HCEC 1CT (cell line): ENCODE results near the gene PRR19.
"Not testable (repeated sequence)": the region's sequence is repeated elsewhere in the genome, so short reads cannot be mapped to it uniquely, and the experiment has no call there.

Experiments
- DNase-seq: peaks from one replicate; pipeline ENCODE4 v3.0.0-alpha.2; 2017

PRR19 gene, protein sequence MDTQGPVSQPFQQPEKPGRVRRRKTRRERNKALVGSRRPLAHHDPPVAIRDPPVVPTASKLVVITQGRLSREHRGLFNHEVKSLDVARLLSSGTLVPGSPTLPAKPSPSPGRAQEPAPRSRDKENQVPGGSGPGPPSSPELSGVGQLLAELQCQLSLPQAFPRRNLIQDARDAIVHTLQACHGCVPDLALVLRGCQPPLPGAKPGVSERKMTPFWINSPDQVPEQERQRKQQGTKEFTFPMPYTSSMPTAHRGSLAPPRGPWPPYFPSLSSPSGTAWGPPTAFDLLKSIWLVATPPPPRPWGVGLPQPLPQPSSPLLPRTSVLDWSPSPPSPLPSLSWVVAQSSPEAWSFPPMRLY

DNA sequence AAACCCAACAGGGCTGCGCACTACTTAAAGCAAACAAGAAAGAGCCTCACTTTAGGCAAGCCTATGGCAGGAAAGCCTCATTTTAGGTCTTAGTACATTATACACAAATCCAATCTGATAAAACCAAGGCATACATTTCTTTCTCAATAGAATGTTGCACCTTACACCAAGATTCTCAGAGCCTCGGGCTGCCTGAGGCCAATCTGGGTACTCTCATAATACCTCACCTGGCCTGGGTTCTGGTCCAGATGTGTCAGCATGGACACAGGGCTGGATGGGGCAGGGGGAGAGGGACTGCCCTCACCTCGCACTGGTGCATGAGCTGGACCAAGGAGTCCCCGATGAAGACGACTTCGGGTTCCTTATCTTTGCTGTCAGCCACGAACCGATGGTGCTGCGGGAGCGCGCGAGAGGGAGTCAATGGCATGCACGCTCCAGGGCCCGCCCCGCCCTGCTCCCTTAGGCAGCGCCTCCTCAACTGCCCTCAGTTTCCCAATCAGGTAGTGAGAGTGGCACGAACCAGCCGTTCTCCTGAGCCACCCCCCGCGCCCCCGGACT, at the start of gene PRR19:
Gene PRR19, plus strand, starts transcription at position 487 of the 558 bp plus-strand sequence. CDS start 7,453 bp downstream, outside the sequence.
- no peak for DNase-seq

DNA sequence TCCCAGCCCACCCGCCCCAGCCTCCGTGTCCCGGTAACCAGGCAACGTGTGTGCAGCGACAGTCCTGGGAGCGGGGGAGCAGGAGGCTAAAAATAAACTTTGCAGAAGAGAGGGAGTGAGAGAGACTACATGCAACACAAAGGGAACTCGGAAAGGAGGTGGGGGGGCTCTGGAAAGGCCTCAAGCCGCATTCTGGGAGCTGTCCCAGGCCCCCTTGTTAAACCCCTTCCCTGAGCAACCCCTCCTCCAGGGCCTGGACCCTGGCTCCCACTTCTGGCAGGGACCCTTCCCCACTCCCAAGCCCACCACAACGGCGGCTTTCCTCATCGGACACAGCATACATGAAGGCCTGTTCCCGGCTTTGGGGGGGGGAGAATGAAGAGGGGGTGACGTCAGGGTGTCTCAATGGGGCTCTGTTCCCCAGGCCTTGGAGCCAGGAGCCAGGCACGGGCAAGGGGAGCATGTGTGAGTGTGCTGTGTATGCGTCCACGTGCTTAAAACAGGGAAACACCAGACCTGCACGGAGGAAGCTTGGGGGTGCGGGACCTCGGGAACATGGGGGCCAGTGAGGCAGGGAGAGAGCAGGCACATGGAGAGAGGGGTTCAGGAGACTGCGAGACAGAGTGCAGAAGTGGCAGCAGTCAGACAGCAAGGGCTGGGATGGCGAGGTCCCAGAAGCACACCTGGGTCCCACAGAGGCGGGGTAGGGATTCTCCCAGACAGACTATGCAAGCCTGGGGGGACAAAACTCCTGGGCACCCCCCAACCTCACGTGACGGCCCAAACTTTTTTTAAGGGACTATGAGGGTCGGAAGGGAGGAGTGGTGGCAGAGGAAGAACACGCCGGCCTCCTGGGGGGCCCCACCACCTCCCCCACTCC, 49.3 kb upstream of the PRR19 start:
- peak; percentile 49 for DNase-seq

DNA sequence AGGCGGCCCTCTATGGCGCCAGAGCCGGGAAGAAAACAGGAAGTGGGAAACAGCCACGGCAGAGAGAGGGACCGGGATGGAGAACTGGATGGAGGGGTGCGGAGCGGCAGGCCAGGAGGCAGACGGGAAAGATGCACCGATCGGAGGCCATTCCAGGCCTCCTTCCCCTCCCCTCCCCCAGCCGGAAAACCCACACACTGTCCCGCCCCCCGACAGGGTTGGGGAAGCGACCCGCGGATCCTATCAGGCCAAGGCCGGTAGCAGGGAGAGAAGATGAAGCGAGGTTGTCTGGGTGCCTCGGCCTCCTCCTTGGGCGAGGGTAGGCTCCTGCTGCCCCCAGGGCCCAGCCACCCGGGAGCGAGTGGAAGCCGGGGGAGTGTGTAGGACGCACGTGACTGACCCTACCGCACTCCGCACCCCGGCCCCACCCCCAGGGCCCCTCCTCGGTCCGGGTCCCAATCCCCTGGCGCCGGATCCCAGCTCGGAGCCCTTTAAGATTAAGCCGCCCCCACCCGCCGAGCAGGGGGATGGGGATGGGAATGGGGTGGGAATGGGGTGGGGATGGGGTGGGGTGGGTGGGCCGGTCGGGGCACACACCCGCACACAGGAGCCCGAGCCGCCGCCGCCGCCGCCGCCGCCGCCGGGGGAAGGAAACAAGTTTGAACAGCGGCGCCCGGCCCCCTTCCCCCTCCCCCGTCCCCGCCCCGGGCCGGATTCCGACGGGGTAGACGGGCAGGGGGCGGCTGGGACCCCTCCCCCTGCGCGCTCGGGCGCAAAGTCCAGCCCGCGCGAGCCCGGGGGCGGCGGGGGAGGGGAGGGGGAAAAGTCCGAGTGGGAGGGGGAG, 48.5 kb upstream of the PRR19 start:
- peak; percentile 36 for DNase-seq

DNA sequence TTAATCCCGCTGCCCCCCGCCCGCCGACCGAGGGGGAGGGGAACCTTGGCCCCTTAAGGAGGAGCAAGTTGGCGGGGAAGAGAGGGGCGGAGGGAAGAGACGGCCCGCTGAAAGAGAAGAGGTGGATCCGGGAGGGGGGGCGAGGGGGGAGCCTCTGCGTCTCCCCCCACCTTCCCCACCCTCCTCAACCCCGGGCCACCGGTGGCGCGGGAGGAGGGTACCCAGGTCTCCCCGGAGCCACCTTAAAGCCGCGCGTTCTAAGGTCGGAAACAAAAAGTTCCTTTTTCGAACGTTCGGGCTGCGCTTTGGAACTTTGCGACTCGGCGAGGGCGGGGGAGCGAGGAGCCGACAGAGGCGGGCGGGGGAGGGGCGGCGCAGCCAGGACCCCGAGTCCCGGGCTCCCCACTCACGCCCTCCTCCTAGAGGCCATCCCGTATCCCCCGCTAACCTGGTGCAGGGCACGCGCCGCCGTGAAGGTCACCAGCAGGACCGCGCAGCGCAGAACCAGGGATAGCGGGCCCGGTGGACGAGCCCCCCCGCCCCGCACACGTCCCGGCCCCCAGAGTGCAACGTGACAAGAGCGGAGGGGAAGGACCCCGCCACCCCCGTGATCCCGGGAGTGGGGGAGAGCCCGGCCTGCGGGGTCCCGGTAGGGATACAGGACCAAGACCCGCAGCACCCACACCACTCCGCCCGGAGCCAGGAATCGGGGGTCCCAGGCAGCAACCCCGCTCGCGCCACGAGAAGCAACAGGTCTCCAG, 47.7 kb upstream of the PRR19 start:
- peak; percentile 50 for DNase-seq

DNA sequence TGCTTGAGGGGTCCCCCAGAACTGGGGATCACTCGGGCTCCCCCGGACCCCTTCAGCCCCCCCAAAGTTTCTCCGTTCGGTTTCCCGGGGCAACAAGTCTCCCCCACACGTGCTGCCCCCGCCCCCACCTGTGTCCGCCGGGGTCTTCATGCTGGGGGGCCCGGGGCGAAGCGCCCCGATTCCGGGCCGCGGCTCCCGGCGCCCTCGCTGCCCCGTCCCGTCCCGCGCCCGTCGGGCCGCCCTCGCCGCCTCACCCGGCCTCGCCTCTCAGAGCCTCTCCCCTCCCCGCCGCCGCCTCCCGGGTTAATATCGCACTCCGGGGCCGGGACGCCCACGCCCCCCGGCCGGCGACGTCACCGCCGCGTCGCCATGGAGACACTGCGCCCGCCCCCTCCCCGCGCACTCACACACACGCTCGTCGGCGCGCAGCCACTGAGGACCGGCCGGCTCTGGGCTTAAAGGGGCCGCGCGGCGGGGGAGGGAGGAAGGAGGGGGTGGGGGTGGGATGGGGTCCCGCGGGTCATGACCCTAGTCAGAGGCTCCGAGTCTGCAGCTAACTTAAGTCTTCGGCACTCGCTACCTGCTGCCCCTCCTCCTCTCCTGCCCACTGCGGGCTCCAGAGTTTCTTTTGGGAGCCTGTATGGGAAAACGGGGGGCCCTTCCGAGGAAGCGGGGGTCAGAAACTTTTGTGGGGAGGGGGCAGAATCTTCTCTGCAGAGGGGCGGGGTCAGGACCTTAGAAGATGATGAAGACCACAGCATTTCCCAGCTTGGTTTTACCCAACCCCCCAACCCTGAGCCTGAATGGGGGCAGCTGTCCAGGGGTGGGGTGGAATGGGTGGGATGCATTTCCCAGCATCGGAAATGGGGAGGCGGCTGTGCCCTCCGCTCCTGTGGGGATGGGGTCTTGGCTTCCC, 46.8 kb upstream of the PRR19 start, which contains the start of gene ERF:
Gene ERF, minus strand, starts transcription at position 279 of the 916 bp plus-strand sequence. Its CDS starts 129 bp downstream, at position 150.
- DNase-seq: peak; percentile 87

DNA sequence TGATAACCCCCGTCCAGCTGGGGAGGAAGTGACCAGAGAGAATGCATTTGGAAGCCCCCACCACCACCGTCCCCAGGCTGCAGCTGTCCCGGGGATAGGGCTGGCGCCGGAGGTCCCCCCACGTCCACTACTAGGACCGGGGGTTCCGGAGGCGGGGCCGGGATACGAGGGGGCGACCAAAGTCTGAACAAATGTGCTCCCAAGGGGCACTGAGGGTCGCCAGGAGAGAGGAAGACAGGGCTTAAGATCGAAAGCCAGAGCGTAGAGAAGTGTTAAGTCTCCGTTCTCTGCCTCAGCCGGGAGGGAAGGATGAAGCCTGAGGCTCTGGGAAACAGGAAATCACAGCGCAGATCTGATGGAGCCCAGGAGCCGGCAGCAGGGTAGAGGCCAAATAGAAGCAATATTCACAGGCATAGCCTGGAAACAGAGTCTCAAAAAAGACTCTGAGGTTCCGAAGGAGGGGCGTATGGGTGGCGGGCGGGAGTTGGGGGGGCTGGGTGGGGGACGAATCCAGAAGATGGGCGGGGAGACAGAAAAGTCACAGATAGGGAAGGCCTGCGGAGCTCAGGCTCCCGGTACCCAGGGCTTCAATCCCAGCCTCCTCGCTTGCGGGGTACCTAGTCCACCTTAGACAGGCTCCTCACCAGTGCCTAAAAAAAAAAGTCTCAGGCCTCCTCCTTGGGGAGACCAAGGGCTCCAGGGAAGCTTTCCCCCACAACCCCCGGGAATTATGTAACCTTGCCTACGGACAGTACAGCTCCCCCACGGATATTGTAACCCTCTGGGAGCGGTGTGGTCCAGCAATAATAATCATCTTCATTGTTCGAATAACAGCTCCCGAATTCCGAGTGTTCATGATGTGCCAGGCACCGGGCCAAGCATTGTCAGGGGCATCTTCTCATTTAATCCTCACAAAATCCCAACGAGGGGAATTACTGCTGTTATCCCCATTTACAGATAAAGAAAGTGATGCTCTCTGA, 45.9 kb upstream of the PRR19 start:
- DNase-seq: peak; percentile 67

DNA sequence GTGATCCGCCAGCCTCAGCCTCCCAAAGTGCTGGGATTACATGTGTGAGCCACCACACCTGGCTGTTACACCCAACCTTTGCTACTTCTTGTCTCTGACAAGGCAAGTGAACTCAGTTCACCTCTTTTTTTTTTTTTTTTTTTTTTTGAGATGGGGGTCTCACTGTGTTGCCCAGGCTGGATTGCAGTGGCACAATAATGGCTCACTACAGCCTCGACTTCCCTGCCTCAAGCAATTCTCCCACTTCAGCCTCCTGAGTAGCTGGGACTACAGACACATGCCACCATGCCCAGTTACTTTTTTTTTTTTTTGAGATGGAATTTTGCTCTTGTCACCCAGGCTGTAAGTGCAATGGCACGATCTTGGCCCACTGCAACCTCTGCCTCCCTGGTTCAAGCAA, 44.1 kb upstream of the PRR19 start:
- DNase-seq: not testable (repeated sequence)

DNA sequence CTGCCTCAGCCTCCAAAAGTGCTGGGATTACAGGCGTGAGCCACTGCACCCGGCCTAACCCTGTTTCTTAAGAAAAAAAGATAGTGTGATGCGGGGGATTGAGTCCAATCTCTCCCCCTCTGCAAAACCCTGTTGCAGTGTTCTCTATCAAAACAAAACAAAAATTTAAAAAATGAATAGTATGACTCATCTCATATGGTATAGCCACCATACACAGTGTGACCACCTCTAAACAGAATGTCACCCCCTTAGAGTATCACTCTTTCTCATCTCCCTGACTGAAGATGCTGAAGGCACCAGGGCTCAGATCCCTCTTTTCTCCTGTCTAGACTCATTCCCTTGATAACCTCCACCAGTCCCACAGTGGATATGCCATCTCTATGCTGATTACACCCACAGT, 40.2 kb upstream of the PRR19 start:
- no peak for DNase-seq

DNA sequence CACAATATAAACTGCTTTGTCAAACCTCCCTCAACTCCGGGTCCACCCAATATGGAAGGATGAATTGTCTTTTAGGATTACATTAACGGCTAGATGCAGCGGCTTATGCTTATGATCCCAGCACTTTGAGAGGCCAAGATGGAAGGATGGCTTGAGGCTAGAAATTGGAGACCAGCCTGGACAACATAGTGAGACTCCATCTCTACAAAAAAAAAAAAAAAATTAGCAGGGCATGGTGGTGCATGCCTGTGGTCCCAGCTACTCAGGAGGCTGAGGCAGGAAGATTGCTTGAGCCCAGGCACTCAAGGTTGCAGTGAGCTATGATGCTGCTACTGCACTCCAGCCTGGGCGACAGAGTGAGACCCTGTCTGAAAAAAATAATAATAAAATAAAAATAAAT, 35.8 kb upstream of the PRR19 start:
- not testable (repeated sequence) for DNase-seq

DNA sequence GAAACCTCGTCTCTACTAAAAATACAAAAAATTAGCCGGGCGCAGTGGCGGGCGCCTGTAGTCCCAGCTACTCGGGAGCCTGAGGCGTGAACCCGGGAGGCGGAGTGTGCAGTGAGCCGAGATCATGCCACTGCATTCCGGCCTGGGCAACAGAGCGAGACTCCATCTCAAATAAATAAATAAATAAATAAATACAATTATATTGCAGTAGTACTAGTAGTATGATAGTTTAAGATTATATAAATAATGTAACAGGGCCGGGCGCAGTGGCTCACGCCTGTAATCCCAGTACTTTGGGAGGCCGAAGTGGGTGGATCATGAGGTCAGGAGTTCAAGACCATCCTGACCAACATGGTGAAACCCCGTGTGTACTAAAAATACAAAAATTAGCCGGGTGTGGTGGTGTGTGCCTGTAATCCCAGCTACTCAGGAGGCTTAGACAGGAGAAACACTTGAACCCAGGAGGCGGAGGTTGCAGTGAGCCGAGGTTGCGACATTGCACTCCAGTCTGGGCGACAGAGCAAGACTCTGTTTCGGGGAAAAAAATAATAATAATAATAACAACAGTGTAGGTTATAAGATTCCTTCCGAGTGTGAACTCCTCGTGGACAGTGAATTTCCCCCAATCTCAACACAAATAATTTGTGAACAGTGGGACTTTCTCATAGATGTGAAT, 34.9 kb upstream of the PRR19 start:
- not testable (repeated sequence) for DNase-seq

DNA sequence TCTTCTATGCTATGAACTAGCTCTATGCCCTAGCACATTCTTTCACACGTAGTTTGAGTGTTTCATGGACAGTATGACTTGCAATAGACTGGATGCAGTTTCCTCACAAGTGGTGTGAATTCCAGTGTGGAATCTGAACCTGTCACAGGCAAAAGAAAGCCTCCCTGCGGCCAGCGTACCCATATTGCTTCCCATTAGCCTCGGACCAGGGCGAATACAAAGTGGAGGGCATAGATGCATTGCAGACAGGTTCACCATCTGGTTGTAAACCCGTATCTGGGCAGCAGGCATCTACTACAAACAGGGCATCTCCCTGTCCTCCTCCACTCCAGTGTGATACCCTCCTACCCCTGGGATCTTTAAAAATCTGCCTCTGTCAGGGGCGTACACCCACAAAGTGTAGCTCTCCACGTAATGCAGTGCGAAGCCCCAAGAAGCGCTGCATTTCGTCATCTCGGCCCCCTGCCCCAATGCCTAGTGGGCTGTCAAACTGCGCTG, 34.2 kb upstream of the PRR19 start:
- no peak for DNase-seq

DNA sequence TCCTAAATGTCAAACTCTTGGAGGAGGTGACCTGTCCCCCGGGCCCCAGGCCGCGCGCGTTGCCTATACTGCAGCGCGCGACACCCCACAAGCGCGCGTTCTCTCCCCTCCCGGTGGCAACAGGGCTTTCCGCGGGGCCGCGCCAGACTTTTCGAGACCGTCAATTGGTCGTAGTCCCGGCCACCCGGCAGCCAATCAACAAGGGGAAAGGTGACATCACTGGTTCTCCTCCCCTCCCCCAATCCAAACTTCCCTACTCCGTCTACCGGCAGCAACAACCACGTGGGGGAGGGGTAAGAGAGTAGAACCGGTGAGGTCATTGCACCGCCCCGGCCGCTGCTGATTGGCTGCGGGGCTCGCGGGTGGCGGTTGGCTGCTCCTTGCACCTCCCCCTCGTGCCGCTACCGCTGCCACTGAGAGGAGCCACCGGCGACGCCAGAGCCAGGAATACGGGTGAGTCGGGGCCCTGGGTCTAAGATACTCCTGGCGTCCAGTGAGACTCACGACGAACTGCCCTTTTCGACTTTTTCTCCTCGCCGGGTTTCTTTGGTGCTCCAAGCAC, 33.7 kb upstream of the PRR19 start:
- peak; percentile 99 for DNase-seq

DNA sequence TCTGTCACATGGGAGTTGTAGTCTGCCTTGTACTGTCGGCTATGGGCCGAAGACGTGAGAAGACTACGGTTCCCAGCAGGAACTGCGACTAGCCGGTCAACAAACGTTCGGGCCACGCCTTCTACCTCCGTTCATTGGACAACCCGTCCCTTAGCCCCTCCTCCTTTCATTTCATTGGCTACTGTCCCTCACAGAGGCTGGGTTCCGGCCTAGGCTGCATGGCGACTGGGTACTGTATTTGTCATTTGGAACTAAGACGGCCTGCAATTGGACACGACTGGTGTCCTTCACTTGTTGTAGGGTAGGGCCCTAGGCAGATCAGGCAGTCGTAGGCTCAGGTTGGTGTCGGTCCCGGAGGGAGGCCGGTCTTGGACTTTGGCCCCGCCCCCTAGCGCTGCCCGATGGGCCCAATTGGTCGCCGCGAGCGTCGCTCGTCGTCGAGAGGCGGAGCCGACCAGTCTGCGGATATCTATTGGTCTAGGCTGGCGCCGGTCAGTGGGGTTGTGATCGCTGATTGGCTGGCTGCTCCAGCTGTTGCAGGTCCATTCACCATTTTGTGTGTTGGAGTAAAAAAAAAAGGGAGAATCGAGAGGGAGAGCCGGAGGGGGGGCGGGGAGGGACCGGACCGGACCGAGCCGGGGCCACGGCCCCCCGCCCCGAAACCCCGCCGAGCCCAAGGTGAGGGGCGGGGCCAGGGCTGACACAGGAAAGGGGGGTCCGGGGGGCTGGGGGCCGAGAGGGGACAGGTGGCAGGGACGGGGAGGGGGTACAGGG, 33.0 kb upstream of the PRR19 start, which contains the start of gene CIC:
Gene CIC, plus strand, starts transcription at position 549 of the 774 bp plus-strand sequence. CDS start 2,532 bp downstream, outside the sequence.
- peak; percentile 100 for DNase-seq

DNA sequence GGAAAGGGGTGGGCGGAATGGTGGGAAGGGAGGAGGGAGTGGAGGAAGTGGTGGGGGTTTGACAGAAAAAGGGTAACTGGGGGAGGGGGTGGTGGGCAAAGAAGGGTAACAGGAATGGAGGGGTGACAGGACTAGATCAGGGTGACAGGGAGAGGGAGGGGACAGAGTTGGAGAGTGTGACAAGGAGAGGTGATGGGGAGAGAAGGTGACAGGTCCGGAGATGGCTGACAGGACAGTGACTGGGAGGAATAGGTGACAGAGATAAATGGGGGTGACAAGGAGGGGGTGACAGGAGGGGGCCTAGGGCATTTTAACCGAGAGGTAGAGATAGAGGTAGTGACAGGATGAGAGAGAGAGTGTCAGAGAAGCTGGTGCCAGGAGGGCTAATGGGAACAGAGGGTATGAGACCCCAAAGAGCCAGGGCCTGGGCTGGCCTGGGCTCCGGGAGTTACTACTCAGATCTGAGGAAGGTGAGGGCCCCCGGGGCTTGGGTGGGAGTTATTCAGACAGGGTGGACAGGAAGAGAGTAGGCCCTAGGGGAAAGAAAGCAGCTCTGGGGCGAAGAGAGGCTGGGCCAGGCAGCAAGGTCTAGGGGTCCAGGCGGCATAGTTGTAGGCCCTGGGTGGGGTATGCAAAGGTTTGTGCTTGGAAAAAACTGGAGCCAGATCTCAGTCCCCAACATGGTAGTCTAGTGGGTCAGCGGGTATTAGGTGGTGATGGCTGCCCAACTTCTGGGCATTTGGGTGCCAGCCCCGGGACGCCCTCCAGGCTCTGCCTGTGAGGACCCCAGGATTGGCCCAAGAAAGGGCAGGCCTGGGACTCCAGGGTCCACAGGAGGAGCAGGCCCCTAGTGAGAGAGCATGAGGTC, 32.2 kb upstream of the PRR19 start:
- no peak for DNase-seq

DNA sequence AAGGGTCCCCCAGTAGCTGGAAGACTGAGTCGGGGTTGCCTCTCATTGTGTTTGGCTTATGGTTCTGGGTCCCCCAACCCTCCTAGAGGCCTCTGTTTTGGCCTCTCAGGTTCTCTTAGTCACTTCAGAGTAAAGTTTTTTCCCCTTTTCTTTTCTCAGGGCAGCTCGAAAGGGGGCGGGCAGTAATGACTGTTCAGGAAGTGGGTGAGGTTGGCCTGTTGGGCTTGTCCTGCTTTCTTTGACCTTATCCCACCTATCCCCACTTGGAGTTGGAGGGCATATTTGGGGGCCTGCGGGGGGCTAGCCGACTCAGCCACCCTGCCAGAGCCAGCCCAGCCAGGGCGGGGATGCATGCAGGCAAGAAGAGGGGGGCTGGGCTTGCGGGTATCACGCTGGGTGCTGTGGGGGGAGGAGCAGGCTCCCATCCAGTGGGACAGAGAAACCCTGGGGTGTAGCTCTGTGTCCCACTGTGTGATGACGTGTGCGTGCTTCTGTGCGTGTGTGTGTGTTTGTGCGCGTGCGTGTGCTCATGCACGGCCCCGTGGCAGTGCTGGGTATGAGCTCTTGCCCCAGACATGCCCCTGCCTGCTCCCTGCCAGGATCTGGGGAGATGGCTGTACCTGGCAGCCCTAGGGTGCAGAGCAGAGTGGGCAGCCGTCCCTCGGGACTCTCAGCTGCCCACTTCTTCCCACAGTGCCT, 31.4 kb upstream of the PRR19 start:
- DNase-seq: peak; percentile 78

DNA sequence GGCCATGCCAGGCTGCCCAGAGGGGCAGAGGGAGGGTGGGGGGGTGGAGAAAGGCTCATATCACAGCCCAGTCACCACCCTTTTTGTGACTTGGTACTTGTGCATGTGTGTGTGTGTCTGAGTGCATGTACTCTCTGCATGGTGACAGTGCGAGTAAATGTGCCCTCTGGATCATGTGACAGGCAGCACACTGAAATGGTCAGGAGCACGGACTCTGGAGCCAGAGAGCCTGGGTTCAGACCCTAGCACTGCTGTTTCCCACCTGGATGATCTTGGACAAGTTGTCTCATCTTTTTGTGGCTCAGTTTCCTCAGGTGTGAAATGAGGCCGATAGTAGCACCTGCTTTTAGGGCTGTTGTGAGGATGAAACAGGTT, 30.9 kb upstream of the PRR19 start:
- DNase-seq: no peak
